B cell (primary cell): ENCODE data around the gene RPL28. TPM values are rescaled to one million over a fixed set of nuclear protein-coding genes. Genes with fewer than 3 reads are reported as not detected.

Experiments used
- ATAC-seq: fragments of 200-7000 bp; cut with Tn5 transposase; one replicate; pipeline ENCODE4 v1.10.0; 2021; ENCODE audit warnings: low read depth, mild to moderate bottlenecking, moderate number of reproducible peaks, moderate library complexity
- CTCF ChIA-PET: fragments of 350-600 bp; sonication (Branson Sonifier 250); formaldehyde crosslinking; loops from one replicate; lab custom pipeline; 2021; ENCODE audit warnings: antibody characterized with exemption, inconsistent platforms; lab: Charles Lee
- POLR2A ChIA-PET: fragments of 350-600 bp; sonication (Branson Sonifier 250); formaldehyde crosslinking; loops from one replicate; lab custom pipeline; 2021; ENCODE audit warnings: antibody characterized with exemption; lab: Charles Lee
- DNase-seq: peaks from one replicate; pipeline ENCODE4 v3.0.0; 2013
- H2AFZ ChIP-seq: 2 replicates; pipeline ENCODE4 v1.6.1; 2012; ENCODE audit warnings: mild to moderate bottlenecking, low read depth, low read length; ENCODE audit not compliant: insufficient read depth, poor library complexity, severe bottlenecking
- H3K27ac ChIP-seq, 2 donors: 1 replicate in 1 of 2; 2 replicates in 1 of 2; pipeline ENCODE4 v1.5.1; 2012 to 2013; ENCODE audit warnings: low read length in 2 of 2, mild to moderate bottlenecking in 2 of 2, moderate library complexity in 1 of 2
- H3K27me3 ChIP-seq, 4 experiments: fragments of 200-600 bp in 1 of 4; sonication (generic) in 1 of 4; replicated peaks in 1 of 4; 1 replicate in 2 of 4; 2 replicates in 2 of 4; pipeline versions ENCODE4 v1.6.1 to v1.7.0; 2013 to 2016; ENCODE audit warnings: low read length in 3 of 4, mild to moderate bottlenecking in 2 of 4, mixed read lengths in 1 of 4, moderate library complexity in 1 of 4; ENCODE audit not compliant: insufficient read depth in 4 of 4, control insufficient read depth in 3 of 4; ENCODE audit errors: control extremely low read depth in 1 of 4
- H3K36me3 ChIP-seq, 2 experiments: replicated peaks in 1 of 2; 1 replicate in 1 of 2; 2 replicates in 1 of 2; pipeline versions ENCODE4 v1.6.1 to v1.7.1; 2013; ENCODE audit warnings: low read length in 1 of 2; ENCODE audit not compliant: insufficient read depth in 2 of 2, control insufficient read depth in 1 of 2; ENCODE audit errors: control extremely low read depth in 1 of 2, extremely low read depth in 1 of 2
- H3K4me1 ChIP-seq, 2 donors: fragments of 200-600 bp in 1 of 2; sonication (generic) in 1 of 2; 1 replicate in 1 of 2; 2 replicates in 1 of 2; pipeline versions ENCODE4 v1.5.1 to v1.6.1; 2013 to 2017; ENCODE audit warnings: low read length in 2 of 2; ENCODE audit not compliant: control insufficient read depth in 2 of 2, insufficient read depth in 2 of 2
- H3K4me2 ChIP-seq: replicated peaks from 2 replicates; pipeline ENCODE3; 2012; ENCODE audit warnings: mild to moderate bottlenecking, low read depth, low read length; ENCODE audit not compliant: poor library complexity, severe bottlenecking
- H3K4me3 ChIP-seq, 5 experiments: fragments of 200-600 bp in 1 of 5; sonication (generic) in 1 of 5; 1 replicate in 3 of 5; 2 replicates in 2 of 5; pipeline versions ENCODE4 v1.5.1 to v1.7.0; 2011 to 2016; ENCODE audit warnings: low read length in 4 of 5, mild to moderate bottlenecking in 4 of 5, low read depth in 2 of 5, control low read depth in 1 of 5, moderate library complexity in 1 of 5; ENCODE audit not compliant: insufficient read depth in 1 of 5; ENCODE audit errors: control extremely low read depth in 1 of 5, extremely low read depth in 1 of 5
- H3K79me2 ChIP-seq: fragments of 200-600 bp; sonication (generic); one replicate; pipeline ENCODE4 v1.6.0; 2016; ENCODE audit warnings: low read length; ENCODE audit not compliant: control insufficient read depth, insufficient read depth
- H3K9ac ChIP-seq: fragments of 200-600 bp; sonication (generic); 2 replicates; pipeline ENCODE4 v1.6.1; 2017; ENCODE audit warnings: mild to moderate bottlenecking, low read length, moderate library complexity
- H3K9me3 ChIP-seq, 3 donors: one replicate each; pipeline versions ENCODE4 v1.6.1 to v1.7.1; 2013; ENCODE audit warnings: low read length in 2 of 3; ENCODE audit not compliant: control insufficient read depth in 2 of 3, insufficient read depth in 1 of 3; ENCODE audit errors: control extremely low read depth in 1 of 3
- H4K20me1 ChIP-seq: 2 replicates; pipeline ENCODE4 v1.6.0; 2012; ENCODE audit warnings: mild to moderate bottlenecking, low read length; ENCODE audit not compliant: insufficient read depth, control insufficient read depth, poor library complexity, severe bottlenecking
- H3K27ac Mint-ChIP-seq: one replicate; pipeline ENCODE4 v1.8.0; 2021; ENCODE audit warnings: mixed read lengths
- H3K27me3 Mint-ChIP-seq: one replicate; pipeline ENCODE4 v1.8.0; 2021; ENCODE audit warnings: mixed read lengths
- H3K4me1 Mint-ChIP-seq: one replicate; pipeline ENCODE4 v1.8.0; 2021; ENCODE audit warnings: mixed read lengths
- H3K4me3 Mint-ChIP-seq: one replicate; pipeline ENCODE4 v1.8.0; 2021; ENCODE audit warnings: mixed read lengths
- H3K9me3 Mint-ChIP-seq: one replicate; pipeline ENCODE4 v1.8.0; 2022; ENCODE audit warnings: mixed read lengths; ENCODE audit not compliant: insufficient read depth
- CTCF ChIP-seq: fragments of 200-600 bp; IDR thresholded peaks from one replicate; pipeline ENCODE4 v1.8.0; 2022; ENCODE audit warnings: antibody characterized with exemption, mild to moderate bottlenecking
- EZH2 ChIP-seq: IDR thresholded peaks from 2 replicates; pipeline ENCODE4 v1.6.1; 2012; ENCODE audit warnings: borderline replicate concordance, low read depth, mild to moderate bottlenecking, moderate library complexity, low read length; ENCODE audit not compliant: insufficient read depth, poor library complexity, severe bottlenecking
- WGBS: methylation state at CpG from one replicate; pipeline ENCODE4 v1.1.5; 2013; ENCODE audit warnings: missing lambda C conversion rate; ENCODE audit not compliant: insufficient coverage; 5-methylcytosine and 5-hydroxymethylcytosine counted together
- intact Hi-C: fragments of 100-400 bp; cut with micrococcal nuclease; formaldehyde crosslinking; loops from one replicate; pipeline ENCODE4 v1.10.0; 2022
- polyA plus RNA-seq: library from polyadenylated mRNA; depleted of rRNA; stranded (reverse); fragments of >200 nt; gene quantifications from 2 replicates; pipeline ENCODE4 v1.2.3, GENCODE V29; 2012
- total RNA-seq, 2 donors: library from RNA; stranded (reverse); fragments of 120-200 nt in 1 of 2; gene quantifications; 1 replicate in 1 of 2; 2 replicates in 1 of 2; pipeline versions ENCODE4 v1.2.3 to v1.2.4, GENCODE V29; 2013 to 2022

RPL28 gene
- total and polyA plus RNA-seq, 2 donors (not counting 1 experiment from before 2014, with no cell fraction given), result 2,578 to 4,661 TPM

GRCh38 chr19:55383279-55384130, 2.2 kb upstream of the RPL28 start:
- intact Hi-C loops, result no loop called here
- Histone ChIP-seq H3K9me3 (no peaks in the 10 kb centered on the region), H3K79me2 (peaks cover 39% of the 10 kb centered on the region), H3K36me3 (peaks cover 0 to 18% of the 10 kb centered on the region in 2 experiments), H3K4me2 (peak overlapping the region; percentile 74), H4K20me1 (peaks cover 32% of the 10 kb centered on the region), H2AFZ (peak overlapping the region; percentile 88), H3K4me1 (peaks cover 35 to 47% of the 10 kb centered on the region in 2 donors), H3K27me3 (no peaks in the 10 kb centered on the region), H3K4me3 (peak overlapping the region in 4 of 5 experiments; percentile 31 to 99 (median 98)), H3K27ac (no peak overlapping the region), H3K9ac (peak overlapping the region; percentile 96)
- no peak for TF ChIP-seq CTCF
- no peak for TF ChIP-seq EZH2
- Mint-ChIP-seq H3K4me1 (peaks cover 48% of the 10 kb centered on the region), H3K9me3 (no peaks in the 10 kb centered on the region), H3K27ac (peak overlapping the region; percentile 73), H3K27me3 (no peaks in the 10 kb centered on the region), H3K4me3 (peak overlapping the region; percentile 89)
- ATAC-seq, result no peak
- 3% methylated on average over 80 of the region's 88 CpGs for WGBS
- DNase-seq, result peak; percentile 46
- CTCF ChIA-PET, result interaction anchor here (0.6 to 3.1 kb wide), 19 partner anchors 9 to 321 kb away, joined by 3 to 39 read pairs (median 5); partner anchors contain the start of genes CCDC106, HSPBP1, KMT5C and RDH13
- POLR2A ChIA-PET, result interaction anchor here (0.6 to 2.6 kb wide), 10 partner anchors 16 to 242 kb away, joined by 3 to 12 read pairs (median 5); partner anchors contain the start of genes ISOC2, KMT5C, PPP6R1 and UBE2S
